Kidney capillary endothelial cell (primary cell): ENCODE results near the gene SERAC1.
"Not testable (repeated sequence)": the region's sequence is repeated elsewhere in the genome, so short reads cannot be mapped to it uniquely, and the experiment has no call there.

Source experiments
- DNase-seq: peaks from one replicate; pipeline ENCODE4 v3.0.0-alpha.2; 2018; ENCODE audit warnings: low spot score

Gene SERAC1

GRCh38 chr6:158168040-158168289 is at the start of gene SERAC1:
Gene SERAC1 (minus strand): TSS chr6:158168262. CDS start chr6:158158363, 9,899 bp downstream.
- DNase-seq = no peak

- peak; percentile 81 for DNase-seq
These were observed 46.0 kb upstream of the SERAC1 start for GRCh38 chr6:158213925-158214674.

- DNase-seq = no peak
These were observed 43.4 kb upstream of the SERAC1 start for GRCh38 chr6:158211273-158212055.

- DNase-seq = not testable (repeated sequence)
These were observed 41.7 kb upstream of the SERAC1 start for GRCh38 chr6:158209582-158210333.

- not testable (repeated sequence) for DNase-seq
These were observed 40.4 kb upstream of the SERAC1 start for GRCh38 chr6:158208226-158209030.

GRCh38 chr6:158207422-158207788 is 39.3 kb upstream of the SERAC1 start:
- peak; percentile 81 for DNase-seq

GRCh38 chr6:158206740-158207421 is 38.8 kb upstream of the SERAC1 start:
- DNase-seq = no peak

- DNase-seq = no peak
These were observed 37.3 kb upstream of the SERAC1 start for GRCh38 chr6:158205169-158205944.

GRCh38 chr6:158198461-158198860 is 30.4 kb upstream of the SERAC1 start:
- DNase-seq = no peak

GRCh38 chr6:158194487-158195280 is 26.6 kb upstream of the SERAC1 start:
- no peak for DNase-seq

GRCh38 chr6:158191761-158192160 is 23.7 kb upstream of the SERAC1 start:
- no peak for DNase-seq

GRCh38 chr6:158191032-158191431 is 23.0 kb upstream of the SERAC1 start:
- DNase-seq = no peak

GRCh38 chr6:158188591-158188990 is 20.5 kb upstream of the SERAC1 start:
- DNase-seq = no peak

GRCh38 chr6:158185729-158186456 is 17.8 kb upstream of the SERAC1 start:
- no peak for DNase-seq

GRCh38 chr6:158184608-158185007 is 16.5 kb upstream of the SERAC1 start:
- DNase-seq = no peak

GRCh38 chr6:158183174-158183972 is 15.3 kb upstream of the SERAC1 start:
- DNase-seq = not testable (repeated sequence)

- DNase-seq = not testable (repeated sequence)
These were observed 9.7 kb upstream of the SERAC1 start for GRCh38 chr6:158177712-158178111.

GRCh38 chr6:158175111-158175510 is 7.0 kb upstream of the SERAC1 start:
- DNase-seq = no peak
